ENCODE data around the gene PSIP1. TPM values are rescaled to one million over a fixed set of nuclear protein-coding genes. Genes with fewer than 3 reads are reported as not detected.

PSIP1 gene
- total RNA-seq, 4 donors from 2014 or later = 97.1 to 112 (median 102) TPM

- H3K27me3 ChIP-seq = no peaks in the 10 kb centered on the region
- no peak for DNase-seq
- H3K4me1 ChIP-seq = no peaks in the 10 kb centered on the region
- TF ChIP-seq CTCF (IDR thresholded peaks at IDR 0.05) (no peak), POLR2A (IDR thresholded peaks at IDR 0.05) (no peak)
- no peaks in the 10 kb centered on the region for H3K9me3 ChIP-seq
- intact Hi-C loops (cut with DNase I; ENCODE audit: low total_unique reads) = no loop called here
- H3K36me3 ChIP-seq = no peaks in the 10 kb centered on the region
- no peak overlapping the region for H3K4me3 ChIP-seq
- no peak overlapping the region for H3K27ac ChIP-seq
Observed at GRCh38 chr9:15543047-15543813, 32.5 kb upstream of the PSIP1 start.

- Histone ChIP-seq H3K27me3 (no peaks in the 10 kb centered on the region), H3K4me3 (no peak overlapping the region), H3K9me3 (no peaks in the 10 kb centered on the region), H3K36me3 (no peaks in the 10 kb centered on the region), H3K27ac (no peak overlapping the region), H3K4me1 (no peaks in the 10 kb centered on the region)
- TF ChIP-seq CTCF (IDR thresholded peaks at IDR 0.05) (no peak), POLR2A (IDR thresholded peaks at IDR 0.05) (no peak)
- DNase-seq = no peak
- intact Hi-C loops (cut with DNase I; ENCODE audit: low total_unique reads) = no loop called here
Observed at GRCh38 chr9:15542624-15543023, 31.9 kb upstream of the PSIP1 start.

- Histone ChIP-seq H3K36me3 (no peaks in the 10 kb centered on the region), H3K27ac (no peak overlapping the region), H3K9me3 (no peaks in the 10 kb centered on the region), H3K4me3 (no peak overlapping the region), H3K27me3 (no peaks in the 10 kb centered on the region), H3K4me1 (no peaks in the 10 kb centered on the region)
- TF ChIP-seq POLR2A (IDR thresholded peaks at IDR 0.05) (no peak), CTCF (IDR thresholded peaks at IDR 0.05) (no peak)
- intact Hi-C loops (cut with DNase I; ENCODE audit: low total_unique reads) = no loop called here
- no peak for DNase-seq
Observed at GRCh38 chr9:15541872-15542271, 31.1 kb upstream of the PSIP1 start.

GRCh38 chr9:15531380-15531779 lies 20.6 kb upstream of the PSIP1 start:
- no peaks in the 10 kb centered on the region for H3K27me3 ChIP-seq
- intact Hi-C loops (cut with DNase I; ENCODE audit: low total_unique reads) = no loop called here

More at GRCh38 chr9:15531380-15531779, 20.6 kb upstream of the PSIP1 start:
- Histone ChIP-seq H3K4me3 (no peak overlapping the region), H3K4me1 (no peaks in the 10 kb centered on the region), H3K36me3 (no peaks in the 10 kb centered on the region), H3K27ac (no peak overlapping the region), H3K9me3 (no peaks in the 10 kb centered on the region)
- TF ChIP-seq POLR2A (IDR thresholded peaks at IDR 0.05) (no peak), CTCF (IDR thresholded peaks at IDR 0.05) (no peak)
- DNase-seq = no peak
